Dendritic cell treated with granulocyte-macrophage colony-stimulating factor and Interleukin-4, amounts not matched to agents 40 ng/mL and 50 ng/mL, for 4 days (primary cell): ENCODE results near the gene DCAF10.
"Not testable (repeated sequence)": the region's sequence is repeated elsewhere in the genome, so short reads cannot be mapped to it uniquely, and the experiment has no call there.

Experiments
- H3K27ac Mint-ChIP-seq: one replicate; pipeline ENCODE4 v1.8.0; 2022; ENCODE audit warnings: mild to moderate bottlenecking, mixed read lengths
- H3K27me3 Mint-ChIP-seq: one replicate; pipeline ENCODE4 v1.8.0; 2022; ENCODE audit warnings: mild to moderate bottlenecking, mixed read lengths
- H3K36me3 Mint-ChIP-seq: one replicate; pipeline ENCODE4 v1.8.0; 2022; ENCODE audit warnings: low read depth, mixed read lengths
- H3K4me1 Mint-ChIP-seq: one replicate; pipeline ENCODE4 v1.8.0; 2022; ENCODE audit warnings: low read depth, mixed read lengths
- H3K4me3 Mint-ChIP-seq: one replicate; pipeline ENCODE4 v1.8.0; 2022; ENCODE audit warnings: mild to moderate bottlenecking, moderate library complexity, mixed read lengths
- H3K9me3 Mint-ChIP-seq: one replicate; pipeline ENCODE4 v1.8.0; 2022; ENCODE audit warnings: mixed read lengths
- intact Hi-C: fragments of 100-400 bp; cut with micrococcal nuclease; formaldehyde crosslinking; loops from one replicate; pipeline ENCODE4 v1.15.0; 2022

DCAF10 gene

GRCh38 chr9:37856551-37856950, 56.0 kb downstream of the DCAF10 start:
- intact Hi-C loops, result no loop called here
- Mint-ChIP-seq H3K36me3 (peaks cover 70% of the 10 kb centered on the region), H3K27me3 (no peaks in the 10 kb centered on the region), H3K27ac (no peak overlapping the region), H3K4me3 (no peak overlapping the region), H3K9me3 (no peaks in the 10 kb centered on the region), H3K4me1 (no peaks in the 10 kb centered on the region)

GRCh38 chr9:37859043-37859442, 58.4 kb downstream of the DCAF10 start:
- H3K27ac Mint-ChIP-seq, result no peak overlapping the region
- H3K27me3 Mint-ChIP-seq, result no peaks in the 10 kb centered on the region
- no peaks in the 10 kb centered on the region for H3K9me3 Mint-ChIP-seq
- H3K4me1 Mint-ChIP-seq, result no peaks in the 10 kb centered on the region
- intact Hi-C loops, result no loop called here
- H3K36me3 Mint-ChIP-seq, result peaks cover 77% of the 10 kb centered on the region
- H3K4me3 Mint-ChIP-seq, result no peak overlapping the region

GRCh38 chr9:37862530-37862929, 61.9 kb downstream of the DCAF10 start:
- Mint-ChIP-seq H3K9me3 (no peaks in the 10 kb centered on the region), H3K27ac (no peak overlapping the region), H3K27me3 (no peaks in the 10 kb centered on the region), H3K36me3 (peaks cover 50% of the 10 kb centered on the region), H3K4me1 (no peaks in the 10 kb centered on the region), H3K4me3 (no peak overlapping the region)
- intact Hi-C loops, result no loop called here

- H3K27ac Mint-ChIP-seq, result no peak overlapping the region
- H3K9me3 Mint-ChIP-seq, result no peaks in the 10 kb centered on the region
- no peaks in the 10 kb centered on the region for H3K36me3 Mint-ChIP-seq
- intact Hi-C loops, result no loop called here
- no peak overlapping the region for H3K4me3 Mint-ChIP-seq
- H3K27me3 Mint-ChIP-seq, result no peaks in the 10 kb centered on the region
- no peaks in the 10 kb centered on the region for H3K4me1 Mint-ChIP-seq
Observed at GRCh38 chr9:37870081-37870798, 69.6 kb downstream of the DCAF10 start.

GRCh38 chr9:37870799-37871176, 70.2 kb downstream of the DCAF10 start:
- Mint-ChIP-seq H3K9me3 (no peaks in the 10 kb centered on the region), H3K27me3 (no peaks in the 10 kb centered on the region), H3K36me3 (no peaks in the 10 kb centered on the region), H3K4me3 (no peak overlapping the region), H3K27ac (no peak overlapping the region), H3K4me1 (no peaks in the 10 kb centered on the region)
- intact Hi-C loops, result no loop called here

- H3K36me3 Mint-ChIP-seq, result peaks cover 16% of the 10 kb centered on the region
- H3K27ac Mint-ChIP-seq, result no peak overlapping the region
- H3K27me3 Mint-ChIP-seq, result no peaks in the 10 kb centered on the region
- no peaks in the 10 kb centered on the region for H3K4me1 Mint-ChIP-seq
- intact Hi-C loops, result no loop called here
- H3K9me3 Mint-ChIP-seq, result no peaks in the 10 kb centered on the region
- no peak overlapping the region for H3K4me3 Mint-ChIP-seq
Observed at GRCh38 chr9:37873955-37874354, 73.4 kb downstream of the DCAF10 start.

- no peaks in the 10 kb centered on the region for H3K27me3 Mint-ChIP-seq
- no peak overlapping the region for H3K4me3 Mint-ChIP-seq
- H3K36me3 Mint-ChIP-seq, result peaks cover 31% of the 10 kb centered on the region
- no peak overlapping the region for H3K27ac Mint-ChIP-seq
- no peaks in the 10 kb centered on the region for H3K9me3 Mint-ChIP-seq
- no peaks in the 10 kb centered on the region for H3K4me1 Mint-ChIP-seq
- intact Hi-C loops, result no loop called here
Observed at GRCh38 chr9:37876376-37876775, 75.8 kb downstream of the DCAF10 start.

GRCh38 chr9:37880916-37881479, 80.4 kb downstream of the DCAF10 start:
- no peaks in the 10 kb centered on the region for H3K4me1 Mint-ChIP-seq
- no peak overlapping the region for H3K27ac Mint-ChIP-seq
- intact Hi-C loops, result no loop called here
- H3K4me3 Mint-ChIP-seq, result no peak overlapping the region
- H3K36me3 Mint-ChIP-seq, result peaks cover 40% of the 10 kb centered on the region
- no peaks in the 10 kb centered on the region for H3K9me3 Mint-ChIP-seq
- H3K27me3 Mint-ChIP-seq, result no peaks in the 10 kb centered on the region

GRCh38 chr9:37887977-37888583, 87.5 kb downstream of the DCAF10 start:
- peaks cover 58% of the 10 kb centered on the region for H3K36me3 Mint-ChIP-seq
- H3K27ac Mint-ChIP-seq, intact Hi-C loops, H3K4me3 Mint-ChIP-seq, H3K27me3 Mint-ChIP-seq, H3K9me3 Mint-ChIP-seq: not testable (repeated sequence)
- peaks cover 11% of the 10 kb centered on the region for H3K4me1 Mint-ChIP-seq

GRCh38 chr9:37889536-37889935, 88.9 kb downstream of the DCAF10 start:
- peaks cover 73% of the 10 kb centered on the region for H3K36me3 Mint-ChIP-seq
- no peak overlapping the region for H3K4me3 Mint-ChIP-seq
- H3K27ac Mint-ChIP-seq, result no peak overlapping the region
- no peaks in the 10 kb centered on the region for H3K9me3 Mint-ChIP-seq
- no peaks in the 10 kb centered on the region for H3K27me3 Mint-ChIP-seq
- H3K4me1 Mint-ChIP-seq, result peaks cover 11% of the 10 kb centered on the region
- intact Hi-C loops, result no loop called here

GRCh38 chr9:37891042-37891441, 90.4 kb downstream of the DCAF10 start:
- H3K36me3 Mint-ChIP-seq, result peaks cover 79% of the 10 kb centered on the region
- intact Hi-C loops, H3K27ac Mint-ChIP-seq: not testable (repeated sequence)

GRCh38 chr9:37892063-37892462, 91.5 kb downstream of the DCAF10 start:
- intact Hi-C loops, result no loop called here
- Mint-ChIP-seq H3K36me3 (peaks cover 82% of the 10 kb centered on the region), H3K9me3 (no peaks in the 10 kb centered on the region)

More at GRCh38 chr9:37891042-37891441, 90.4 kb downstream of the DCAF10 start:
- H3K27me3 Mint-ChIP-seq, H3K9me3 Mint-ChIP-seq, H3K4me3 Mint-ChIP-seq: not testable (repeated sequence)
- H3K4me1 Mint-ChIP-seq, result peaks cover 11% of the 10 kb centered on the region

GRCh38 chr9:37897665-37898064, 97.1 kb downstream of the DCAF10 start:
- Mint-ChIP-seq H3K9me3 (no peaks in the 10 kb centered on the region), H3K27ac (no peak overlapping the region), H3K27me3 (no peaks in the 10 kb centered on the region), H3K4me3 (no peak overlapping the region), H3K4me1 (peaks cover 11% of the 10 kb centered on the region), H3K36me3 (peaks cover 80% of the 10 kb centered on the region)
- intact Hi-C loops, result no loop called here

More at GRCh38 chr9:37892063-37892462, 91.5 kb downstream of the DCAF10 start:
- H3K4me1 Mint-ChIP-seq, result peaks cover 11% of the 10 kb centered on the region
- no peaks in the 10 kb centered on the region for H3K27me3 Mint-ChIP-seq
- H3K4me3 Mint-ChIP-seq, result no peak overlapping the region
- H3K27ac Mint-ChIP-seq, result no peak overlapping the region

GRCh38 chr9:37899041-37899440, 98.4 kb downstream of the DCAF10 start:
- Mint-ChIP-seq H3K4me1 (peaks cover 18% of the 10 kb centered on the region), H3K36me3 (peaks cover 67% of the 10 kb centered on the region), H3K27me3 (no peaks in the 10 kb centered on the region), H3K4me3 (no peak overlapping the region), H3K27ac (no peak overlapping the region), H3K9me3 (no peaks in the 10 kb centered on the region)
- intact Hi-C loops, result no loop called here
